HEK293T (cell line): ENCODE data around the gene NT5C2.

ENCODE experiments used
- CTCF ChIA-PET: fragments of 350-600 bp; formaldehyde crosslinking; extraction: SDS; loops from one replicate; lab custom pipeline; 2021; ENCODE audit warnings: antibody characterized with exemption, inconsistent platforms; lab: Yijun Ruan, JAX
- POLR2A ChIA-PET: fragments of 350-600 bp; formaldehyde crosslinking; extraction: SDS; loops from one replicate; lab custom pipeline; 2020; ENCODE audit warnings: antibody characterized with exemption, inconsistent platforms; lab: Yijun Ruan, JAX
- DNase-seq: peaks from one replicate; pipeline ENCODE4 v3.0.0; 2012; ENCODE audit warnings: mixed read lengths; ENCODE audit errors: extremely low spot score
- ARNT ChIP-seq: fragments of 450-650 bp; IDR thresholded peaks from 2 replicates; pipeline ENCODE4 v1.6.1; 2017; ENCODE audit warnings: mild to moderate bottlenecking
- BHLHE40 ChIP-seq: fragments of 450-650 bp; IDR thresholded peaks from 2 replicates; pipeline ENCODE4 v1.6.1; 2016; ENCODE audit warnings: mild to moderate bottlenecking, moderate library complexity, borderline replicate concordance
- CTBP1 ChIP-seq: fragments of 450-650 bp; IDR thresholded peaks from 2 replicates; pipeline ENCODE4 v1.6.1; 2016; ENCODE audit warnings: borderline replicate concordance
- ELF4 ChIP-seq: fragments of 450-650 bp; IDR thresholded peaks from 2 replicates; pipeline ENCODE4 v1.6.1; 2017; ENCODE audit warnings: antibody characterized with exemption
- FOXA1 ChIP-seq: fragments of 450-650 bp; IDR thresholded peaks from 2 replicates; pipeline ENCODE4 v1.6.1; 2016; ENCODE audit warnings: mild to moderate bottlenecking
- FOXK2 ChIP-seq: fragments of 450-650 bp; IDR thresholded peaks from 2 replicates; pipeline ENCODE4 v1.6.1; 2016; ENCODE audit warnings: mild to moderate bottlenecking
- FOXM1 ChIP-seq: fragments of 450-650 bp; IDR thresholded peaks from 2 replicates; pipeline ENCODE4 v1.6.1; 2017; ENCODE audit warnings: mild to moderate bottlenecking, borderline replicate concordance
- HDGF ChIP-seq: fragments of 450-650 bp; IDR thresholded peaks from 2 replicates; pipeline ENCODE4 v1.6.1; 2017; ENCODE audit warnings: antibody characterized with exemption, borderline replicate concordance
- L3MBTL2 ChIP-seq: fragments of 450-650 bp; conservative IDR thresholded peaks from 2 replicates; pipeline ENCODE4 v1.6.1; 2016; ENCODE audit warnings: mild to moderate bottlenecking
- LEF1 ChIP-seq: fragments of 450-650 bp; IDR thresholded peaks from 2 replicates; pipeline ENCODE4 v1.6.1; 2017; ENCODE audit warnings: mild to moderate bottlenecking, borderline replicate concordance
- NFRKB ChIP-seq: fragments of 450-650 bp; IDR thresholded peaks from 2 replicates; pipeline ENCODE4 v1.6.1; 2016; ENCODE audit warnings: mild to moderate bottlenecking, moderate library complexity
- SP1 ChIP-seq: fragments of 450-650 bp; IDR thresholded peaks from 2 replicates; pipeline ENCODE4 v1.6.1; 2017
- SUZ12 ChIP-seq: fragments of 450-650 bp; IDR thresholded peaks from 2 replicates; pipeline ENCODE4 v1.6.1; 2016; ENCODE audit warnings: mild to moderate bottlenecking
- TARDBP ChIP-seq: fragments of 450-650 bp; IDR thresholded peaks from 2 replicates; pipeline ENCODE4 v1.6.1; 2016
- ZNF384 ChIP-seq: fragments of 450-650 bp; IDR thresholded peaks from 2 replicates; pipeline ENCODE4 v1.6.1; 2016
- TF ChIP-seq, protein P1 (sequence below): fragments of 450-650 bp; IDR thresholded peaks from 2 replicates; pipeline ENCODE4 v1.6.1; 2016

The NT5C2 gene

DNA sequence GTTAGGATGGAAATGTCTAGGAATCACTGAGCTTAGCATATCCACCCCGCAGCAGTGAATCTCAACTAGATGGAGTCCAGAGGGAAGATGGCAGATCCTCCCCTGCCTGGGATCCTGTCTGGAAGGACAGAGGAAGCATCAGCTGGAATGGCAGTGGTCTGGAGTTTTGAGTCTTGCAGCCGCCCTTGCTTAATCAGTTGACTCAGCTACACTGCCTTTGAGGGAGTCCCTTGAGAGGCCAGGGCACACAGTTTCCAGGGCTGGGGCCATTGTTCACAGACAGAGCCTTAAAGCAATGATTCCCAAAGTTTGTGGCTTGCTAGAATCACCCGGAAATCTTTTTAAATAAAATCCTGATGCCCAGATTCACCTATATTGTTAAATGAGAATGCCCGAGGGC, 128.1 kb downstream of the NT5C2 start:
- ChIA-PET CTCF (interaction anchor here (1.0 to 1.2 kb wide), 2 partner anchors 11 to 163 kb away, joined by 3 to 5 read pairs; no protein-coding TSS in a partner anchor), POLR2A (no interaction called here)
- DNase-seq, result no peak
- TF ChIP-seq BHLHE40, result no peak
- no peak for TF ChIP-seq LEF1
- TF ChIP-seq HDGF, result no peak
- TF ChIP-seq ARNT, result no peak
- TF ChIP-seq SP1, result no peak
- TF ChIP-seq, protein P1, sequence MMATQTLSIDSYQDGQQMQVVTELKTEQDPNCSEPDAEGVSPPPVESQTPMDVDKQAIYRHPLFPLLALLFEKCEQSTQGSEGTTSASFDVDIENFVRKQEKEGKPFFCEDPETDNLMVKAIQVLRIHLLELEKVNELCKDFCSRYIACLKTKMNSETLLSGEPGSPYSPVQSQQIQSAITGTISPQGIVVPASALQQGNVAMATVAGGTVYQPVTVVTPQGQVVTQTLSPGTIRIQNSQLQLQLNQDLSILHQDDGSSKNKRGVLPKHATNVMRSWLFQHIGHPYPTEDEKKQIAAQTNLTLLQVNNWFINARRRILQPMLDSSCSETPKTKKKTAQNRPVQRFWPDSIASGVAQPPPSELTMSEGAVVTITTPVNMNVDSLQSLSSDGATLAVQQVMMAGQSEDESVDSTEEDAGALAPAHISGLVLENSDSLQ, result no peak
- no peak for TF ChIP-seq L3MBTL2
- TF ChIP-seq FOXK2, result no peak
- TF ChIP-seq NFRKB, result no peak
- no peak for TF ChIP-seq ELF4
- no peak for TF ChIP-seq SUZ12
- no peak for TF ChIP-seq CTBP1
- no peak for TF ChIP-seq FOXA1
- no peak for TF ChIP-seq ZNF384
- no peak for TF ChIP-seq FOXM1
- no peak for TF ChIP-seq TARDBP

DNA sequence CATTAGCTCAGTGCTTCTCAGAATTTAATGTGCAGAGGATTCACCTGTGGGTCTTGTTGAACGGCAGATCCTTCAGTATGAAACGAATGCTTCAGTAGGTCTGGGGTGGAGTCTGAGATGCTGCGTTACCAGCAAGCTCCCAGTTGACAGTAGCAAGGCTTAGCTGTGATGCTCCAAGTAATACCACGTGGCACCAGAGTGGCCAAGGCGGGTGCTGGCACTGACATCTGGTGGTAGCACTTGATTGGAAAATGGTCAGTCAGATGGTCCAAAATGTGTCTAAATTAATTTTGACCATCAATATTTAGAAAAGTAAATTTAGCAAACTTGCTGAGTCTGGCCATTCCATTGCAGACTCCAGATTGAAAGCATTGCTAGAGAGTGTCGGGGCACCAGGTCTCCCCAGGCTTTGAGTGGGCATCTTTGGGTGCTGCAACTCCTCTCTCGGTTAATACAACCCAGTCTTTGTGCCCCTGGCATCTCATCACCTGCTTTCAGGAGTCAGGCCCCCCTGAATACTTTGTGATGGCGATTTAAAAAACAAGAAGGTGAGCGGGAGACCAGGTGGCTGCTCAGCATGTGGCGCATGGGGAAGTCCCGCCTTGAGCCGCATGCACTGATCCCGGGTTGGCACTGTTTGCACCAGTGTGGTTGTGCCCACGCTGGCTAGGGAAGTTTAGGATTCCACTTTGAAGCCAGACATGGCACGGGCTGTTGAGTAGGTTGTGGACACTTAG, 130.1 kb downstream of the NT5C2 start:
- POLR2A ChIA-PET, result no interaction called here
- DNase-seq, result no peak
- CTCF ChIA-PET, result interaction anchor here (0.5 kb wide), 1 partner anchor 201 kb away, joined by 3 read pairs; no protein-coding TSS in a partner anchor
- TF ChIP-seq BHLHE40, result no peak
- no peak for TF ChIP-seq ELF4
- no peak for TF ChIP-seq FOXK2
- TF ChIP-seq LEF1, result no peak
- no peak for TF ChIP-seq SP1
- no peak for TF ChIP-seq NFRKB
- no peak for TF ChIP-seq TARDBP
- TF ChIP-seq, protein P1, result no peak
- TF ChIP-seq ARNT, result no peak
- TF ChIP-seq CTBP1, result no peak
- TF ChIP-seq ZNF384, result no peak
- no peak for TF ChIP-seq L3MBTL2
- TF ChIP-seq SUZ12, result no peak
- TF ChIP-seq HDGF, result no peak

GRCh38 chr10:103060575-103060974, 132.5 kb downstream of the NT5C2 start:
- no peak for TF ChIP-seq NFRKB
- TF ChIP-seq ZNF384, result no peak
- no peak for TF ChIP-seq LEF1
- TF ChIP-seq FOXA1, result no peak
- no peak for TF ChIP-seq SP1
- TF ChIP-seq FOXM1, result no peak
- no peak for TF ChIP-seq HDGF
- TF ChIP-seq CTBP1, result no peak
- TF ChIP-seq FOXK2, result no peak
- TF ChIP-seq ELF4, result no peak
- no peak for TF ChIP-seq BHLHE40
- no peak for TF ChIP-seq SUZ12
- TF ChIP-seq, protein P1, result no peak
- no peak for TF ChIP-seq L3MBTL2
- no peak for TF ChIP-seq TARDBP
- TF ChIP-seq ARNT, result no peak
- no peak for DNase-seq
- ChIA-PET CTCF (no interaction called here), POLR2A (no interaction called here)

DNA sequence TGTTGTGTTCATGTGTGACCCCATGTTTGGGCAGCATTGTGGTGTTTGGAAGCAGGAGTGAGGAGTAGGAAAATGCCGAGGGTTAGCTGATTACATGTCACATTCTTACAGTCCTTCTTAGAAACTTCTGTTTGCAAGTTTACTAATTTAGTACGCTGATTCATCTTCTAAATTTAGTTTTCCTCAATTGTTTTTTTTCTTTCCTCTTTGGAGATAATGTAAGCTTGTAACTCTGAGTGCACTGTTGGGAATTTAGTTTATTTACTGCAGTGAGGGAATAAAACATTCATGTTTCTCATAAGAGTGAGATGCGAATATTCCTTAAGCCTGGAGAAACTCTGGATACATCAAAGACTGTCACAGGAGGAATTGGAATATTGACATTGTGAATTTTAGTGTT, 135.0 kb downstream of the NT5C2 start:
- ChIA-PET POLR2A (no interaction called here), CTCF (interaction anchor here (1.1 kb wide), 1 partner anchor 221 kb away, joined by 3 read pairs; the partner anchor contains the start of gene CYP17A1)
- no peak for DNase-seq
- TF ChIP-seq ELF4, result no peak
- no peak for TF ChIP-seq HDGF
- TF ChIP-seq CTBP1, result no peak
- TF ChIP-seq NFRKB, result no peak
- no peak for TF ChIP-seq LEF1
- TF ChIP-seq L3MBTL2, result no peak
- TF ChIP-seq, protein P1, result no peak
- no peak for TF ChIP-seq TARDBP
- no peak for TF ChIP-seq ZNF384
- no peak for TF ChIP-seq FOXK2
- TF ChIP-seq SP1, result no peak
- no peak for TF ChIP-seq FOXA1
- no peak for TF ChIP-seq BHLHE40
- no peak for TF ChIP-seq SUZ12
- TF ChIP-seq ARNT, result no peak
- TF ChIP-seq FOXM1, result no peak

GRCh38 chr10:103055105-103055504, 138.0 kb downstream of the NT5C2 start:
- ChIA-PET POLR2A (no interaction called here), CTCF (no interaction called here)

More at GRCh38 chr10:103055105-103055504, 138.0 kb downstream of the NT5C2 start:
- DNase-seq, result no peak
- TF ChIP-seq ARNT (no peak), FOXM1 (no peak), FOXA1 (no peak), ELF4 (no peak), NFRKB (no peak), CTBP1 (no peak), BHLHE40 (no peak), ZNF384 (no peak), FOXK2 (no peak), L3MBTL2 (no peak), HDGF (no peak)
- TF ChIP-seq, protein P1, result no peak
